Endodermal cell (in vitro differentiated cells): Measurements from ENCODE around the gene LONRF2. TPM values are rescaled to one million over a fixed set of nuclear protein-coding genes. Genes with fewer than 3 reads are reported as not detected.

ENCODE experiments used
- DNase-seq: peaks from one replicate; pipeline ENCODE4 v3.0.0-alpha.2; 2017
- H3K27ac ChIP-seq: 2 replicates; pipeline ENCODE4 v1.5.1; 2013; ENCODE audit warnings: mild to moderate bottlenecking, low read depth, low read length, moderate library complexity
- H3K27me3 ChIP-seq: 2 replicates; pipeline ENCODE4 v1.6.1; 2013; ENCODE audit warnings: mild to moderate bottlenecking, low read length, moderate library complexity; ENCODE audit not compliant: insufficient read depth, control insufficient read depth, poor library complexity, severe bottlenecking
- H3K36me3 ChIP-seq: 2 replicates; pipeline ENCODE4 v1.7.0; 2013; ENCODE audit warnings: mild to moderate bottlenecking, low read length, moderate library complexity; ENCODE audit not compliant: control insufficient read depth, insufficient read depth
- H3K4me1 ChIP-seq: one replicate; pipeline ENCODE4 v1.7.0; 2013; ENCODE audit warnings: low read length; ENCODE audit not compliant: control insufficient read depth, insufficient read depth
- H3K4me3 ChIP-seq: 2 replicates; pipeline ENCODE4 v1.5.1; 2013; ENCODE audit warnings: mild to moderate bottlenecking, low read length, moderate library complexity
- H3K9ac ChIP-seq: 2 replicates; pipeline ENCODE4 v1.6.1; 2013; ENCODE audit warnings: mild to moderate bottlenecking, low read length, moderate library complexity; ENCODE audit not compliant: poor library complexity, severe bottlenecking; ENCODE audit errors: extremely low read depth
- H3K9me3 ChIP-seq: 2 replicates; pipeline ENCODE4 v1.6.1; 2013; ENCODE audit warnings: mild to moderate bottlenecking, low read length, moderate library complexity; ENCODE audit not compliant: control insufficient read depth
- H3K27ac Mint-ChIP-seq: 2 replicates; pipeline ENCODE4 v1.8.0; 2020; ENCODE audit warnings: mixed read lengths
- H3K27me3 Mint-ChIP-seq: 2 replicates; pipeline ENCODE4 v1.8.0; 2021; ENCODE audit warnings: mild to moderate bottlenecking, mixed read lengths; ENCODE audit not compliant: insufficient read depth
- H3K36me3 Mint-ChIP-seq: 2 replicates; pipeline ENCODE4 v1.8.0; 2020; ENCODE audit warnings: low read depth, mixed read lengths
- H3K4me1 Mint-ChIP-seq: 2 replicates; pipeline ENCODE4 v1.8.0; 2020; ENCODE audit warnings: mixed read lengths
- H3K4me3 Mint-ChIP-seq: 2 replicates; pipeline ENCODE4 v1.8.0; 2020; ENCODE audit warnings: mild to moderate bottlenecking, moderate library complexity, mixed read lengths
- H3K9me3 Mint-ChIP-seq: 2 replicates; pipeline ENCODE4 v1.8.0; 2020; ENCODE audit warnings: mild to moderate bottlenecking, mixed read lengths
- CTCF ChIP-seq: fragments of 200-600 bp; sonication (generic); conservative IDR thresholded peaks from 2 replicates; pipeline ENCODE4 v1.5.0; 2021; ENCODE audit warnings: antibody characterized with exemption, mild to moderate bottlenecking
- WGBS, 2 experiments: methylation state at CpG; one replicate each; pipeline versions ENCODE4 v1.1.5 to v1.1.7; 2013; ENCODE audit warnings: missing lambda C conversion rate in 2 of 2, mixed read lengths in 1 of 2; ENCODE audit not compliant: insufficient coverage in 1 of 2, insufficient read length in 1 of 2; 5-methylcytosine and 5-hydroxymethylcytosine counted together
- total RNA-seq, 2 donors: library from RNA; stranded (reverse); fragmentation: NEBNext Ultra II Directional in 1 of 2; extraction: Animal tissue kit (Norgen Biotek cat#: 25700) in 1 of 2; gene quantifications; 2 replicates in 1 of 2; 3 replicates in 1 of 2; pipeline ENCODE4 v1.2.1, GENCODE V29; 2021

LONRF2 gene
- total RNA-seq, 2 donors from 2014 or later = 0.40 to 0.71 TPM

GRCh38 chr2:100246163-100247145 lies 75.8 kb downstream of the LONRF2 start:
- DNase-seq = peak; percentile 75
- H3K4me3 Mint-ChIP-seq = no peak overlapping the region
- peak; percentile 73 for TF ChIP-seq CTCF

GRCh38 chr2:100245681-100246080 lies 76.6 kb downstream of the LONRF2 start:
- H3K27me3 Mint-ChIP-seq = peaks cover 51% of the 10 kb centered on the region
- H3K27ac Mint-ChIP-seq = no peak overlapping the region
- 91 to 100% methylated on average over 3 to 4 of the region's 4 CpGs for WGBS, 2 experiments
- H3K4me3 Mint-ChIP-seq = no peak overlapping the region
- no peaks in the 10 kb centered on the region for H3K9me3 Mint-ChIP-seq
- H3K4me3 ChIP-seq = no peak overlapping the region
- H3K36me3 Mint-ChIP-seq = no peaks in the 10 kb centered on the region
- H3K27ac ChIP-seq = no peak overlapping the region
- no peak for TF ChIP-seq CTCF
- peaks cover 51% of the 10 kb centered on the region for H3K27me3 ChIP-seq
- no peaks in the 10 kb centered on the region for H3K36me3 ChIP-seq
- DNase-seq = no peak
- H3K9ac ChIP-seq = no peak overlapping the region
- H3K9me3 ChIP-seq = no peaks in the 10 kb centered on the region
- peaks cover 3% of the 10 kb centered on the region for H3K4me1 ChIP-seq
- peaks cover 1% of the 10 kb centered on the region for H3K4me1 Mint-ChIP-seq

More at GRCh38 chr2:100246163-100247145, 75.8 kb downstream of the LONRF2 start:
- peaks cover 44% of the 10 kb centered on the region for H3K27me3 Mint-ChIP-seq
- no peak overlapping the region for H3K27ac ChIP-seq
- no peak overlapping the region for H3K9ac ChIP-seq
- H3K4me3 ChIP-seq = no peak overlapping the region
- no peaks in the 10 kb centered on the region for H3K36me3 Mint-ChIP-seq
- H3K9me3 ChIP-seq = no peaks in the 10 kb centered on the region
- peaks cover 3% of the 10 kb centered on the region for H3K4me1 ChIP-seq
- no peaks in the 10 kb centered on the region for H3K36me3 ChIP-seq
- WGBS, 2 experiments = 87 to 88% methylated on average over 15 to 28 of the region's 28 CpGs
- H3K9me3 Mint-ChIP-seq = no peaks in the 10 kb centered on the region
- H3K4me1 Mint-ChIP-seq = peaks cover 1% of the 10 kb centered on the region
- H3K27me3 ChIP-seq = peaks cover 43% of the 10 kb centered on the region
- H3K27ac Mint-ChIP-seq = no peak overlapping the region

GRCh38 chr2:100244881-100245605 lies 77.3 kb downstream of the LONRF2 start:
- peaks cover 3% of the 10 kb centered on the region for H3K4me1 ChIP-seq
- WGBS, 2 experiments = 86 to 88% methylated on average over 4 to 6 of the region's 6 CpGs
- no peak overlapping the region for H3K4me3 Mint-ChIP-seq
- no peaks in the 10 kb centered on the region for H3K9me3 Mint-ChIP-seq
- no peaks in the 10 kb centered on the region for H3K36me3 Mint-ChIP-seq
- H3K4me1 Mint-ChIP-seq = peaks cover 1% of the 10 kb centered on the region
- H3K27me3 ChIP-seq = peaks cover 57% of the 10 kb centered on the region
- no peak overlapping the region for H3K27ac ChIP-seq
- no peak overlapping the region for H3K4me3 ChIP-seq
- H3K27ac Mint-ChIP-seq = no peak overlapping the region
- no peak overlapping the region for H3K9ac ChIP-seq
- no peaks in the 10 kb centered on the region for H3K36me3 ChIP-seq
- no peaks in the 10 kb centered on the region for H3K9me3 ChIP-seq
- no peak for DNase-seq
- TF ChIP-seq CTCF = no peak
- peaks cover 56% of the 10 kb centered on the region for H3K27me3 Mint-ChIP-seq
